GM12878 (cell line): ENCODE results near the gene MARCHF9. TPM values are rescaled to one million over a fixed set of nuclear protein-coding genes. Genes with fewer than 3 reads are reported as not detected.

Source experiments
- ATAC-seq: fragments of 200-7000 bp; cut with Tn5 transposase; 3 replicates; pipeline ENCODE4 v1.9.1; 2020; ENCODE audit warnings: mild to moderate bottlenecking, moderate library complexity
- BruUV-seq: library from RNA; stranded (reverse); fragments of 400-500 nt; replicated peaks from 2 replicates; lab custom pipeline; 2021; lab: Mats Ljungman, UMichigan
- CTCF ChIA-PET: fragments of 300-600 bp; sonication (Branson Sonifier 250); formaldehyde crosslinking; extraction: SDS; loops from one replicate; lab custom pipeline; 2021; ENCODE audit warnings: inconsistent platforms; lab: Yijun Ruan, JAX
- POLR2A ChIA-PET: fragments of 350-600 bp; formaldehyde crosslinking; extraction: SDS; loops from one replicate; lab custom pipeline; 2021; ENCODE audit warnings: inconsistent platforms; lab: Charles Lee
- RAD21 ChIA-PET: fragments of 300-600 bp; sonication (Branson Sonifier 250); formaldehyde crosslinking; loops from one replicate; lab custom pipeline; 2023; ENCODE audit warnings: antibody characterized with exemption; ENCODE audit not compliant: unreplicated experiment; lab: Charles Lee
- SMC1A ChIA-PET: fragments of 300-600 bp; sonication (Branson Sonifier 250); formaldehyde crosslinking; loops from one replicate; lab custom pipeline; 2023; ENCODE audit not compliant: unreplicated experiment, uncharacterized antibody; lab: Charles Lee
- DNase-seq: peaks from one replicate; pipeline ENCODE4 v3.0.0-alpha.2; 2011; ENCODE audit warnings: low read depth, low spot score
- FAIRE-seq: peaks from 3 replicates; lab custom pipeline; 2011; peaks lifted over from hg19 to GRCh38; lab: Jason Lieb, UNC
- H2AFZ ChIP-seq: 2 replicates; pipeline ENCODE4 v1.6.0; 2011; ENCODE audit warnings: low read depth, low read length, control low read depth; ENCODE audit not compliant: control insufficient read depth
- H3K27ac ChIP-seq: 2 replicates; pipeline ENCODE4 v1.5.1; 2011; ENCODE audit warnings: control low read depth; ENCODE audit not compliant: control insufficient read depth, insufficient read depth
- H3K27me3 ChIP-seq, 2 experiments: replicated peaks in 1 of 2; 2 replicates each; pipeline versions ENCODE4 v1.6.0 to v1.6.1; 2011; ENCODE audit warnings: low read length in 1 of 2; ENCODE audit not compliant: control insufficient read depth in 2 of 2, insufficient read depth in 2 of 2
- H3K36me3 ChIP-seq, 2 experiments: 2 replicates each; pipeline ENCODE4 v1.5.1; 2011; ENCODE audit warnings: low read length in 1 of 2; ENCODE audit not compliant: control insufficient read depth in 2 of 2, insufficient read depth in 2 of 2
- H3K4me1 ChIP-seq: 2 replicates; pipeline ENCODE4 v1.6.1; 2011; ENCODE audit warnings: mild to moderate bottlenecking, low read length, moderate library complexity, mixed read lengths; ENCODE audit not compliant: control insufficient read depth, insufficient read depth
- H3K4me2 ChIP-seq: 2 replicates; pipeline ENCODE4 v1.6.0; 2011; ENCODE audit warnings: control low read depth; ENCODE audit not compliant: control insufficient read depth, insufficient read depth
- H3K4me3 ChIP-seq: fragments of 200-600 bp; sonication (generic); 2 replicates; pipeline ENCODE4 v1.5.1; 2016
- H3K79me2 ChIP-seq: 2 replicates; pipeline ENCODE4 v1.6.0; 2011; ENCODE audit warnings: low read length; ENCODE audit not compliant: control insufficient read depth, insufficient read depth
- H3K9ac ChIP-seq: 2 replicates; pipeline ENCODE4 v1.8.0; 2011; ENCODE audit warnings: low read length, control low read depth, mixed read lengths; ENCODE audit not compliant: control insufficient read depth, insufficient read depth
- H3K9me3 ChIP-seq: replicated peaks from 3 replicates; pipeline ENCODE4 v1.5.1; 2011; ENCODE audit warnings: mild to moderate bottlenecking, low read length; ENCODE audit not compliant: control insufficient read depth, insufficient read depth
- H4K20me1 ChIP-seq: 2 replicates; pipeline ENCODE4 v1.6.0; 2011; ENCODE audit not compliant: control insufficient read depth, insufficient read depth
- E4F1 ChIP-seq: fragments of 450-650 bp; IDR thresholded peaks from 2 replicates; pipeline ENCODE4 v1.6.1; 2018; ENCODE audit warnings: borderline replicate concordance, mild to moderate bottlenecking; ENCODE audit not compliant: partially characterized antibody
- JUNB ChIP-seq: IDR thresholded peaks from 2 replicates; pipeline ENCODE4 v1.6.1; 2016; ENCODE audit warnings: antibody characterized with exemption, mild to moderate bottlenecking
- JUND ChIP-seq: IDR thresholded peaks from 2 replicates; pipeline ENCODE4 v1.6.1; 2012; ENCODE audit warnings: low read depth, mild to moderate bottlenecking, low read length, improper control_type of control experiment, moderate library complexity
- MTA3 ChIP-seq: IDR thresholded peaks from 2 replicates; pipeline ENCODE4 v1.6.1; 2012; ENCODE audit warnings: low read length, inconsistent platforms, borderline replicate concordance
- TCF3 ChIP-seq: IDR thresholded peaks from 2 replicates; pipeline ENCODE4 v1.6.1; 2012; ENCODE audit warnings: low read depth, mild to moderate bottlenecking, low read length, borderline replicate concordance; ENCODE audit not compliant: insufficient read depth
- WGBS: methylation state at CpG from one replicate; pipeline ENCODE4 v1.1.6; 2016; ENCODE audit warnings: low lambda C conversion rate; ENCODE audit not compliant: insufficient replicate concordance, insufficient coverage; ENCODE audit errors: missing lambda C conversion rate; 5-methylcytosine and 5-hydroxymethylcytosine counted together
- in situ Hi-C: fragments of 300-500 bp; cut with MboI; formaldehyde crosslinking; loops from 9 replicates; pipeline ENCODE4 v1.14.3; 2018; ENCODE audit warnings: mixed read lengths
- intact Hi-C: fragments of 100-400 bp; cut with micrococcal nuclease; formaldehyde crosslinking; loops from one replicate; pipeline ENCODE4 v1.14.2; 2022; ENCODE audit not compliant: unreplicated experiment
- polyA plus RNA-seq, 11 experiments: library from polyadenylated mRNA; depleted of rRNA in 4 of 11; unstranded in 6 of 11; stranded (reverse) in 5 of 11; fragments of >200 nt; fragmentation: Nextera tagmentation in 4 of 11; fragmentation: Illumina TruSeq in 1 of 11; extraction: Ambion mirVana in 4 of 11; extraction: Trizol in 1 of 11; gene quantifications; 1 replicate in 1 of 11; 2 replicates in 10 of 11; pipeline versions ENCODE4 v1.2.1 to v1.2.3, GENCODE V29; 2011 to 2016; ENCODE audit warnings: inconsistent platforms in 2 of 11, missing spikeins in 2 of 11, low read depth in 1 of 11
- total RNA-seq, 4 experiments: library from RNA; depleted of rRNA in 3 of 4; stranded (reverse); fragments of >200 nt in 3 of 4; fragmentation: Illumina TruSeq in 1 of 4; extraction: Trizol in 1 of 4; gene quantifications; 2 replicates each; pipeline versions ENCODE4 v1.2.1 to v1.2.3, GENCODE V29; 2013 to 2021

Gene MARCHF9
- total and polyA plus RNA-seq, 10 of the 15 experiments (the other 5 are each of a cell fraction or from before 2014, with no cell fraction given) = 2.4 to 29.3 (median 13.0) TPM

- RAD21 ChIA-PET = no interaction called here
- WGBS = 85% methylated on average over 2 of the region's 2 CpGs
- H4K20me1 ChIP-seq = no peaks in the 10 kb centered on the region
- in situ Hi-C loops = no loop called here
- no peak for FAIRE-seq
- H3K4me2 ChIP-seq = no peak overlapping the region
- H3K79me2 ChIP-seq = no peaks in the 10 kb centered on the region
- H3K9me3 ChIP-seq = no peaks in the 10 kb centered on the region
- ATAC-seq = no peak
- no peak for DNase-seq
- intact Hi-C loops = no loop called here
- no peaks in the 10 kb centered on the region for H3K27me3 ChIP-seq
- no peak overlapping the region for H3K9ac ChIP-seq
- no peak for TF ChIP-seq E4F1
- no peak overlapping the region for H3K27ac ChIP-seq
- SMC1A ChIA-PET = no interaction called here
- no peak overlapping the region for H3K4me3 ChIP-seq
- H2AFZ ChIP-seq = no peak overlapping the region
- H3K36me3 ChIP-seq = no peaks in the 10 kb centered on the region
- POLR2A ChIA-PET = no interaction called here
- H3K4me1 ChIP-seq = peaks cover 3% of the 10 kb centered on the region
- no TSS peak for BruUV-seq
- CTCF ChIA-PET = interaction anchor here (0.8 to 3.0 kb wide), 5 partner anchors 10 to 122 kb away, joined by 3 to 10 read pairs (median 4); no protein-coding TSS in a partner anchor
Observed at GRCh38 chr12:57776247-57776587, 21.3 kb downstream of the MARCHF9 start.

- POLR2A ChIA-PET = no interaction called here
- H3K9me3 ChIP-seq = no peaks in the 10 kb centered on the region
- in situ Hi-C loops (no loop called here), intact Hi-C loops (no loop called here)
- no peaks in the 10 kb centered on the region for H3K79me2 ChIP-seq
- no peaks in the 10 kb centered on the region for H4K20me1 ChIP-seq
- TF ChIP-seq MTA3 (no peak), JUND (no peak), JUNB (no peak), TCF3 (no peak)
- H3K36me3 ChIP-seq = no peaks in the 10 kb centered on the region
- BruUV-seq = no TSS peak
- H3K4me2 ChIP-seq = no peak overlapping the region
- H3K27ac ChIP-seq = no peak overlapping the region
- WGBS = 98% methylated on average over 7 of the region's 7 CpGs
- SMC1A ChIA-PET = no interaction called here
- H3K4me1 ChIP-seq = peaks cover 11% of the 10 kb centered on the region
- CTCF ChIA-PET = interaction anchor here (1.0 to 2.1 kb wide), 3 partner anchors 10 to 21 kb away, joined by 3 to 9 read pairs (median 4); no protein-coding TSS in a partner anchor
- RAD21 ChIA-PET = no interaction called here
- FAIRE-seq = no peak
- ATAC-seq = no peak
- no peak overlapping the region for H2AFZ ChIP-seq
- no peak overlapping the region for H3K9ac ChIP-seq
- no peak for DNase-seq
- no peak overlapping the region for H3K4me3 ChIP-seq
- H3K27me3 ChIP-seq = no peaks in the 10 kb centered on the region
Observed at GRCh38 chr12:57777367-57777766, 22.5 kb downstream of the MARCHF9 start.
